GM19328 (cell line): ENCODE measurements around the gene NPB.
A peak's percentile ranks its signal among the peaks of the same experiment; 100 is the strongest.

Source experiments
- ATAC-seq: cut with Tn5 transposase; IDR thresholded peaks from one replicate; pipeline ENCODE4 v1.9.1; 2021; ENCODE audit warnings: mild to moderate bottlenecking, moderate library complexity; ENCODE audit not compliant: unreplicated experiment

NPB gene

DNA sequence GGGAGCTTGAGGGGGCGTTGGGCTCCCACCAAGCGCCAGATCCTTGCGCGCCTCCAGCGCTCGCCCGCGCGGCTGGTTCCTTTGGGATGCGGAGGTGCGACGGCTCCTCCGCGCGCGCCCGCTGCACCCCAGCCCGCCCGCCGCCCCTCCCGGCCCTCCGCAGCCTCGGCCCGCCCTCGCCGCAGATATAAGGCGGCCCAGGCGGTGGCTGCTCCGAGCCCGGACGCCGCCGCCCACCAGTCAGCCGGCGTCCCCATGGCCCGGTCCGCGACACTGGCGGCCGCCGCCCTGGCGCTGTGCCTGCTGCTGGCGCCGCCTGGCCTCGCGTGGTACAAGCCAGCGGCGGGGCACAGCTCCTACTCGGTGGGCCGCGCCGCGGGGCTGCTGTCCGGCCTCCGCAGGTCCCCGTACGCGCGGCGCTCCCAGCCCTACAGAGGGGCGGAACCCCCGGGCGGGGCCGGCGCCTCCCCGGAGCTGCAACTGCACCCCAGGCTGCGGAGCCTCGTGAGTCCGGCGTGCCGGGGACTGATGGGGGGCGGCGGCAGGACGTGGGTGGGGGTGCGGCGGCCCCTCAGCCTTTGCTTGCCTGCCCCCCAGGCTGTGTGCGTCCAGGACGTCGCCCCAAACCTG lies at the start of gene NPB:
Gene NPB, plus strand, starts transcription at position 216 of the 630 bp plus-strand sequence. Its CDS starts 40 bp downstream, at position 256.
- no peak for ATAC-seq

DNA sequence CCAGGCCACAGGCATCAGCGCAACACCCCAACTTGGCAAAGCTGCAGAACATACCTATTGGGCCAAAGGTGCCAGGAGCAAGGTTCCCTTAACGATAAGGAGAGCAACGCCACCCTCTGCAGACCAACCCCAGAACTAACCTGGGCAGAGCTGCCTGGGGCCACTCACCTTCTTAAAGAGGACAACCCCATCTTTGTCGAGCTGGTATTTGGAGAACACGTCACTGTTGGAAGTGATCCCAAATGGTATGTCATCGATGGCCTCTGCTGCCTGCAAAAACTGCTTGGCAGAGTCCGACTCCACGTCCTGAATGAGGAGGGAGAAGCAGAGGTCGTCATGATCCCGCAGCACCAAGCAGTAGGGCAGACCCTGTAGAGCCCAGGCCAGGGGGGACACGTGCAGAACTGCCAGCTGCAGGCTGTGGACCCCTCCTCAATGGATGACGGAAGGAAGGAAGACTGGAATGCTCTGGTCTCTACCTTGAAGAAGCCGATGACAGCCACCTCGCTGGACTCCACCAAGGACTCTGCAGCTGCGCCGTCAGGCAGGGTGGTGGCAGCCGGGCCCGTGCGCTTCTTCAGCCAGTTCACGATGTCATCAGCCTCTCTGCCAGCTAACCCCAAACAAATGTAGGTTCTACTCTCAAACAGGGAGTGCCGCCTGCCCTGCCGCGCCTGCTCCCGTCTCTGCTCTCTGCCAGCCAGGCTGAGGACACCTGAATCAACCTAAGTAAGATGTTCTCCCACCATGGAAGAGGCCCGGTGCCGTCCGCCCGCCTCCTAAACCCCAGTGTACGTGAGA lies 46.9 kb upstream of the NPB start:
- ATAC-seq: no peak

GRCh38 chr17:81858170-81858966 lies 43.7 kb upstream of the NPB start:
- no peak for ATAC-seq

GRCh38 chr17:81858967-81859905 lies 42.8 kb upstream of the NPB start:
- no peak for ATAC-seq

GRCh38 chr17:81859906-81860755 lies 41.9 kb upstream of the NPB start, which contains the start of gene P4HB:
Gene P4HB (minus strand): TSS chr17:81860535. CDS start chr17:81860471, 64 bp downstream.
- peak; percentile 76 for ATAC-seq

DNA sequence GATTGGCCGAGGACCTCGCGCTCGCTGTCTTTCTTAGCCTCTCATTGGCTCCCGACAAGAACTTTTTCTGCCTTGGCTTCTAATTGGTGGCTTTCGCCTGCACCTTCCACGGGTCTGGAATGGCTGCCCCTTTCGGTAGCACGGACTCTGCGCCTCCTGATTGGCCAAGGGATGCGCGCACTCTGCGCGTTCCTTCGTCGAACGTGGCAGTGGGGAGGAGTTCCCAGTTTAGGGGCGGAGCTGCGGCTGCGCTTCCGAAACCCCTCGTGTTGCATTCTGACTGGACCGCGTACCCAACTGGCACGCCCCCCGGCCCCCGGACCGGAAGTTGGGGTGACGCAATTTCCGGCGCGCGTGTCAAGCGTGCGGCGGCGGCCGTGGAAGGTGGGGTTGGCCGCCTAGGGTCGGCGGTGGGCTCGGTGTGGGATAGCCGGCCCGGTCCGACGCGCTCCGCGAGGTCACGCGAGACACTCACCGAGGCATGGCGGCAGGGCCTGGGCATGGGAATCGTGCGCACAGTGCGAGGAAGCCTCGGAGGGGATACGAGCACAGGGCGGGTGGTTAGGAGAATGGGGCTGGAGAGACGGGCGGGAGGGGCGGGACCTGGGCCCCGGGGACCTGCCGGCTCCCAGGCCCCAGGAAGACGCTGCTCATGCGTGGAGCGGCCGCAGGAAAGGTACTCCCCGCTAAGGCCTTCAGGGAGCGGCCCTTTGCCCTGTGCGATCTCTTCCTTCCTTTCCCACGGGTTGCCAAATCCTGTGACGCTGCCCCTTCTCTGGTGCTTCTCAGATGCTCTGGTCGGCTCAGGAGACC lies 41.1 kb upstream of the NPB start:
- peak; percentile 79 for ATAC-seq

DNA sequence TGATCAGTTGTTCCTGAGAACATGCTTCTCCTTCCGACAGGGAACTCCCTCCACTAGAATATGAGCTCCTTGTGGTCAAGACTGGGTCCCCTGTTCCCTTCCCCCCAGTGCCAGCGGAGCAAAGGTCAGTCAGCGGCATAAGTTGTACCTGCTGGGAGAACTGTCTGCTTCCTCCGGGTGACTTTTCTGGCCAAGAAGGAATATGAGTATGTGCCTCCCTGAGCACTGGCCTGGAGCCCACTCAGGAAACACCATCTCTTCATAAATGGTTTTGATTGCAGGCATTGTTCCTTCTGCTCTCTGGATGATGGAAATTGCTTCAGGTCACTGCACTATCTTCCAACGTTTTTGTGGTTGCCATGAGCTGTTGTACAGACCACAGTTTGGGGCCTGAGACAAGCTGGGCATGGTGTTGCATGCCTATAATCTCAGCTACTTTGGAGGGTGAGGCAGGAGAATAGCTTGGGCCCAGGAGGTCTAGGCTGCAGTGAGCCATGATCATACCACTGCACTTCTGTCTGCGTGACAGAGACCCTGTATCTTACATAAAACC lies 38.8 kb upstream of the NPB start:
- no peak for ATAC-seq

DNA sequence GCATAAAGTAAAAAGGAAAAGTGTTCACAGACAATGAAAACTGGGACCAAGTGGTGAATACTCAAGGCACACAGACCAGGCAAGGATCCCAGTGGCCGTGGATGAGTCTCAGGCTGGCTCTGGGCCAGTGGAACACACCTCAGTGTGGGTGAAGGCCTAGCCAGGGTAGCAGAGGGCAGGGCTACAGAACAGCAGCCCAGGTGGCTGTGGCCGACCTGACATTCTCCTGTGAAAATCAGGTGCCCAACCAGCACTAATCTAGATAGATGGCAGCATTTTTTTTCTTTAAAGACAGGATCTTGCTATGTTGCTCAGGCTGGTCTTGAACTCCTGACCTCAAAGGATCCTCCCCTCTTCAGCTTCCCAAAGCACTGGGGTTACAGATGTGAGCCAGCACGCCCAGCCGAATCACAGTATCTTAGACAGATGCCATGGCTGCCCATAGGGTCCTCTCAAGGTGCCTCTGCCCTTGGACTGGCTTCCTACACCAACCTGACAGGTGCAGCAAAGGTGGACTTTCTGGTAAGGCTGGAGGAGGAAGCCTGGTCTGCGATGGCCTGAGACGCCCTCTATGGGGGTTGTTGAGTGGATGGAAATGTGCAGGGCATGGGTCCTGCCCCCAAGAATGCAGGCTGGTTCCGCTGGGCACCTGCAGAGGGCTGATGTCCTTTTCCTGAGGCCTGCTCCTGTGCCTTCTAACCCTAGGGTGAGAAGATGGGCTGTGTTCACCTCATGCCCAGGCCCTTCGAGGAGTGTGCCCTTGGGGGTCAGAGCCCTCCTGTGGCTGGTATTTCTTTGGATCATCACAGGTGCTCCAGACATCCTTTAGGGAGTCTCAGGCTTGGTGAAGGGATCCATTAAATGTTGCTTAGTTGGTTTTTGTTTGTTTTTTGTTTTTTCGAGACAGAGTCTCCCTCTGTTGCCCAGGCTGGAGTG lies 37.9 kb upstream of the NPB start:
- no peak for ATAC-seq

DNA sequence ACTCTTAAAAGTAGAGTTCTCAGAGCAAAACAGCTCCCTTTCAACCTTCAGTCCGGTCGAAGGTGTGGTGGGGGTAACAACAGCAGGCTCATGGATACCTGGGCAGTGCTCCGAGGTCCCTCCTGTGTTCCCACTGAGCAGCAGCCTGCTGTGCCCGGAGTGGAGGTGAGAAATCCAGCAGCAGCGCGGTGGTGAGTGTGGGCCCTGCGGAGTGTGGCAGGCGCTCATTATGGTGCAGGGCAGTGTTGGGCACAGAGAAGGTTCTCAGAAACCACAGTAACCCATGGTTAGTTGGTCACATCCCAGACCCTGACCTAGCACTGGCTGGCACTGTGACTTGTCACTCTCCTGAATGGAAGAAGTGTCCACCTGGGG lies 36.7 kb upstream of the NPB start:
- ATAC-seq: no peak

- ATAC-seq: no peak
Measured at GRCh38 chr17:81865733-81866439, 36.2 kb upstream of the NPB start.

- ATAC-seq: no peak
Measured at GRCh38 chr17:81866440-81867169, 35.4 kb upstream of the NPB start.

GRCh38 chr17:81867170-81867990 lies 34.7 kb upstream of the NPB start:
- no peak for ATAC-seq

GRCh38 chr17:81867991-81868673 lies 33.9 kb upstream of the NPB start:
- ATAC-seq: no peak

DNA sequence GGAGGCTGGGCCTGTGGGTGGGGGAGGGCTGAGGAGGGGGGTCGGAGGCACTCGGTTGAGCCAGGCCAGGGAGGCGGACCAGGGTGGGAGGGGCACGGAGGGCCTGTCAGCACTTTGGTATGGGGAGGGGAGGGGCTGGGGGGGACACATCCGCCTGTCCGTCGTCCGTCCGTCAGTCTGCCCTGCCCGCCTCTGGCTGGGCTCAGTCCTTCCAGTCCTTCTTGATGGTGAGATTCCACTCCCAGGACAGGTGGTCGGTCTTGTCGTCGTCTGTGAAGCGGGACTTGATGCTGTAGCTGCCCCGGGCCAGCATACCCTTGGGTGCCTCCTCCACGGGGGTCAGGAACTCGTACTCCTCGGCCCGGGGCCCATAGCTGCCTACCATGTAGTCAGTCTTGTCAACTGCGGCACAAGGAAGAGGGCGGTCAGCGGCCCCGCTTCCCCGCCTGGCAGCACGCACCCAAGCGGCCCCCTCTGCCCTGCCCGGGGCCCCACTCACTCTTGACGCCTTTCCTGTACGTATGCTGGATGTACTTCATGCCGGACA lies 33.3 kb upstream of the NPB start:
- ATAC-seq: no peak
